Panc1 (cell line): ENCODE data around the gene ACACA. TPM values are rescaled to one million over a fixed set of nuclear protein-coding genes. Genes with fewer than 3 reads are reported as not detected.

Experiments
- ATAC-seq: fragments of 200-7000 bp; cut with Tn5 transposase; 2 replicates; pipeline ENCODE4 v1.9.1; 2020; ENCODE audit warnings: mild to moderate bottlenecking, moderate library complexity
- BruUV-seq: library from RNA; stranded (reverse); fragments of 400-500 nt; replicated peaks from 2 replicates; lab custom pipeline; 2021; lab: Mats Ljungman, UMichigan
- CTCF ChIA-PET: fragments of 300-600 bp; sonication (Branson Sonifier 250); formaldehyde crosslinking; loops from one replicate; lab custom pipeline; 2022; ENCODE audit warnings: antibody characterized with exemption; lab: Charles Lee
- POLR2A ChIA-PET: fragments of 300-600 bp; sonication (Branson Sonifier 250); formaldehyde crosslinking; loops from one replicate; lab custom pipeline; 2022; ENCODE audit warnings: antibody characterized with exemption; lab: Charles Lee
- DNase-seq: peaks from one replicate; pipeline ENCODE4 v3.0.0-alpha.2; 2010; ENCODE audit warnings: low read depth, low spot score
- H3K27ac ChIP-seq: 2 replicates; pipeline ENCODE4 v1.5.1; 2011; ENCODE audit warnings: mild to moderate bottlenecking, low read length, inconsistent platforms
- H3K27me3 ChIP-seq: fragments of 200-500 bp; sonication (Bioruptor generic); 2 replicates; pipeline ENCODE4 v1.6.0; 2014; ENCODE audit warnings: low read length, inconsistent platforms; ENCODE audit not compliant: control insufficient read depth, insufficient read depth
- H3K36me3 ChIP-seq: fragments of 200-500 bp; sonication (Bioruptor generic); 2 replicates; pipeline ENCODE4 v1.5.1; 2014; ENCODE audit warnings: inconsistent platforms, mild to moderate bottlenecking, low read length, moderate library complexity; ENCODE audit not compliant: control insufficient read depth, insufficient read depth
- H3K4me1 ChIP-seq: 2 replicates; pipeline ENCODE4 v1.5.1; 2011; ENCODE audit warnings: inconsistent platforms, mild to moderate bottlenecking, low read length, moderate library complexity; ENCODE audit not compliant: control insufficient read depth, insufficient read depth
- H3K4me3 ChIP-seq, 2 experiments: 2 replicates each; pipeline ENCODE4 v1.5.1; 2011 to 2012; ENCODE audit warnings: low read depth in 2 of 2, low read length in 2 of 2, mild to moderate bottlenecking in 2 of 2, inconsistent platforms in 1 of 2, moderate library complexity in 1 of 2
- H3K9me3 ChIP-seq: fragments of 200-500 bp; sonication (Bioruptor generic); 2 replicates; pipeline ENCODE4 v1.5.1; 2014; ENCODE audit warnings: low read depth, mild to moderate bottlenecking, inconsistent platforms, low read length, moderate library complexity; ENCODE audit not compliant: control insufficient read depth, insufficient read depth
- CTCF ChIP-seq: fragments of 450-650 bp; IDR thresholded peaks from 2 replicates; pipeline ENCODE4 v1.5.1; 2017; ENCODE audit warnings: mild to moderate bottlenecking
- POLR2AphosphoS5 ChIP-seq: IDR thresholded peaks from 2 replicates; pipeline ENCODE4 v1.6.1; 2012; ENCODE audit warnings: mild to moderate bottlenecking, low read depth, low read length, moderate library complexity
- SIN3A ChIP-seq: IDR thresholded peaks from 2 replicates; pipeline ENCODE4 v1.6.1; 2012; ENCODE audit warnings: low read depth, mild to moderate bottlenecking, low read length, moderate library complexity, borderline replicate concordance; ENCODE audit not compliant: insufficient read depth
- TCF7L2 ChIP-seq: IDR thresholded peaks from 2 replicates; pipeline ENCODE4 v1.6.1; 2011; ENCODE audit warnings: mild to moderate bottlenecking, low read depth, low read length, inconsistent platforms
- in situ Hi-C: cut with HindIII; loops from 2 replicates; pipeline ENCODE4 v1.10.0; 2016; ENCODE audit warnings: low sequenced_read_pairs, low pct_unique_long_range_greater_than_20kb
- intact Hi-C: fragments of 100-400 bp; cut with micrococcal nuclease; formaldehyde crosslinking; loops from one replicate; pipeline ENCODE4 v1.10.0; 2022; ENCODE audit not compliant: unreplicated experiment
- total RNA-seq: library from RNA; stranded (reverse); gene quantifications from one replicate; pipeline ENCODE4 v1.2.1, GENCODE V29; 2021; ENCODE audit not compliant: unreplicated experiment
- TF ChIP-seq, protein P1 (sequence below), 2 experiments: IDR thresholded peaks; 2 replicates each; pipeline ENCODE4 v1.6.1; 2011 to 2012; ENCODE audit warnings: low read depth in 2 of 2, control low read depth in 1 of 2, low read length in 1 of 2, mild to moderate bottlenecking in 1 of 2, moderate library complexity in 1 of 2; ENCODE audit not compliant: insufficient read depth in 1 of 2

The ACACA gene
- total RNA-seq, 1 experiment from 2014 or later: 131 TPM

GRCh38 chr17:37101306-37101705 is 305.3 kb downstream of the ACACA start:
- no peaks in the 10 kb centered on the region for H3K4me1 ChIP-seq
- intact Hi-C loops: no loop called here
- no peak for TF ChIP-seq POLR2AphosphoS5
- no peak for TF ChIP-seq TCF7L2
- TF ChIP-seq, protein P1, sequence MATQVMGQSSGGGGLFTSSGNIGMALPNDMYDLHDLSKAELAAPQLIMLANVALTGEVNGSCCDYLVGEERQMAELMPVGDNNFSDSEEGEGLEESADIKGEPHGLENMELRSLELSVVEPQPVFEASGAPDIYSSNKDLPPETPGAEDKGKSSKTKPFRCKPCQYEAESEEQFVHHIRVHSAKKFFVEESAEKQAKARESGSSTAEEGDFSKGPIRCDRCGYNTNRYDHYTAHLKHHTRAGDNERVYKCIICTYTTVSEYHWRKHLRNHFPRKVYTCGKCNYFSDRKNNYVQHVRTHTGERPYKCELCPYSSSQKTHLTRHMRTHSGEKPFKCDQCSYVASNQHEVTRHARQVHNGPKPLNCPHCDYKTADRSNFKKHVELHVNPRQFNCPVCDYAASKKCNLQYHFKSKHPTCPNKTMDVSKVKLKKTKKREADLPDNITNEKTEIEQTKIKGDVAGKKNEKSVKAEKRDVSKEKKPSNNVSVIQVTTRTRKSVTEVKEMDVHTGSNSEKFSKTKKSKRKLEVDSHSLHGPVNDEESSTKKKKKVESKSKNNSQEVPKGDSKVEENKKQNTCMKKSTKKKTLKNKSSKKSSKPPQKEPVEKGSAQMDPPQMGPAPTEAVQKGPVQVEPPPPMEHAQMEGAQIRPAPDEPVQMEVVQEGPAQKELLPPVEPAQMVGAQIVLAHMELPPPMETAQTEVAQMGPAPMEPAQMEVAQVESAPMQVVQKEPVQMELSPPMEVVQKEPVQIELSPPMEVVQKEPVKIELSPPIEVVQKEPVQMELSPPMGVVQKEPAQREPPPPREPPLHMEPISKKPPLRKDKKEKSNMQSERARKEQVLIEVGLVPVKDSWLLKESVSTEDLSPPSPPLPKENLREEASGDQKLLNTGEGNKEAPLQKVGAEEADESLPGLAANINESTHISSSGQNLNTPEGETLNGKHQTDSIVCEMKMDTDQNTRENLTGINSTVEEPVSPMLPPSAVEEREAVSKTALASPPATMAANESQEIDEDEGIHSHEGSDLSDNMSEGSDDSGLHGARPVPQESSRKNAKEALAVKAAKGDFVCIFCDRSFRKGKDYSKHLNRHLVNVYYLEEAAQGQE (IDR thresholded peaks at IDR 0.05; ENCODE audit: insufficient read depth in 1 of 2, low read depth in 2 of 2, low read length in 1 of 2): no peak
- TF ChIP-seq CTCF: no peak
- no peak for TF ChIP-seq SIN3A

GRCh38 chr17:37100231-37100630 is 306.4 kb downstream of the ACACA start:
- CTCF ChIA-PET: no interaction called here
- Histone ChIP-seq H3K27me3 (no peaks in the 10 kb centered on the region), H3K36me3 (peaks cover 8% of the 10 kb centered on the region; the same call in 1 of the 2 replicates), H3K4me1 (no peaks in the 10 kb centered on the region), H3K4me3 (no peak overlapping the region), H3K27ac (no peak overlapping the region), H3K9me3 (no peaks in the 10 kb centered on the region)
- intact Hi-C loops: no loop called here
- no TSS peak for BruUV-seq
- TF ChIP-seq, protein P1 (IDR thresholded peaks at IDR 0.05; ENCODE audit: insufficient read depth in 1 of 2, low read depth in 2 of 2, low read length in 1 of 2): no peak
- TF ChIP-seq CTCF (no peak), SIN3A (no peak), TCF7L2 (no peak), POLR2AphosphoS5 (no peak)
- DNase-seq: no peak
- POLR2A ChIA-PET: no interaction called here
- in situ Hi-C loops: no loop called here
- ATAC-seq: no peak

More at GRCh38 chr17:37101306-37101705, 305.3 kb downstream of the ACACA start:
- BruUV-seq: no TSS peak
- no peaks in the 10 kb centered on the region for H3K27me3 ChIP-seq
- in situ Hi-C loops: no loop called here
- H3K36me3 ChIP-seq: peaks cover 8% of the 10 kb centered on the region; the same call in 1 of the 2 replicates
- DNase-seq (no peak), ATAC-seq (no peak)
- H3K27ac ChIP-seq: no peak overlapping the region
- CTCF ChIA-PET: no interaction called here
- no peak overlapping the region for H3K4me3 ChIP-seq
- H3K9me3 ChIP-seq: no peaks in the 10 kb centered on the region
- POLR2A ChIA-PET: interaction anchor here (0.7 kb wide), 1 partner anchor 303 kb away, joined by 5 read pairs; no protein-coding TSS in a partner anchor
